GM12872 (cell line): ENCODE data around the gene PPM1B.

Source experiments
- TF ChIP-seq, protein P1 (sequence below): IDR thresholded peaks from 3 replicates; pipeline ENCODE4 v1.5.1; 2011; ENCODE audit warnings: low read depth, mild to moderate bottlenecking, low read length, moderate library complexity; ENCODE audit not compliant: insufficient read depth

The PPM1B gene

DNA sequence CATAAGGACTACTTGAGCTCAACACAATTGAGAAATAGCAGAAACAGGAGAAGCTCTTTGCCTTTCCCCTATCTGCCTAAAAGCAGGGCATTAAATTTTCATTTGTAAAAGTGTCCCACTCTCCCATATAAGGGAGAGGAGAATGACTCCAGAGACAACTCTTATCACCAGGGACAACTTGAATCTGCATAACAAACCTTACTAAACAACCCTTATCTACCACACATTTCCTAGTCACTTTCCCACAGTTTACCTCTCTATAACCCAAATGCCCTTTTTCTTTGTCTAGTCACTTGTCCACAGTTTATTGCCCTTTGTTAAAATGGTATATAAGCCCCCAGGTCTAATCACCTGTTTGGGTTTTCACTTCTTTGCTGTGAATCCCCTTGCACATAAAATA, 37.5 kb upstream of the PPM1B start:
- TF ChIP-seq, protein P1, sequence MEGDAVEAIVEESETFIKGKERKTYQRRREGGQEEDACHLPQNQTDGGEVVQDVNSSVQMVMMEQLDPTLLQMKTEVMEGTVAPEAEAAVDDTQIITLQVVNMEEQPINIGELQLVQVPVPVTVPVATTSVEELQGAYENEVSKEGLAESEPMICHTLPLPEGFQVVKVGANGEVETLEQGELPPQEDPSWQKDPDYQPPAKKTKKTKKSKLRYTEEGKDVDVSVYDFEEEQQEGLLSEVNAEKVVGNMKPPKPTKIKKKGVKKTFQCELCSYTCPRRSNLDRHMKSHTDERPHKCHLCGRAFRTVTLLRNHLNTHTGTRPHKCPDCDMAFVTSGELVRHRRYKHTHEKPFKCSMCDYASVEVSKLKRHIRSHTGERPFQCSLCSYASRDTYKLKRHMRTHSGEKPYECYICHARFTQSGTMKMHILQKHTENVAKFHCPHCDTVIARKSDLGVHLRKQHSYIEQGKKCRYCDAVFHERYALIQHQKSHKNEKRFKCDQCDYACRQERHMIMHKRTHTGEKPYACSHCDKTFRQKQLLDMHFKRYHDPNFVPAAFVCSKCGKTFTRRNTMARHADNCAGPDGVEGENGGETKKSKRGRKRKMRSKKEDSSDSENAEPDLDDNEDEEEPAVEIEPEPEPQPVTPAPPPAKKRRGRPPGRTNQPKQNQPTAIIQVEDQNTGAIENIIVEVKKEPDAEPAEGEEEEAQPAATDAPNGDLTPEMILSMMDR: no peak

DNA sequence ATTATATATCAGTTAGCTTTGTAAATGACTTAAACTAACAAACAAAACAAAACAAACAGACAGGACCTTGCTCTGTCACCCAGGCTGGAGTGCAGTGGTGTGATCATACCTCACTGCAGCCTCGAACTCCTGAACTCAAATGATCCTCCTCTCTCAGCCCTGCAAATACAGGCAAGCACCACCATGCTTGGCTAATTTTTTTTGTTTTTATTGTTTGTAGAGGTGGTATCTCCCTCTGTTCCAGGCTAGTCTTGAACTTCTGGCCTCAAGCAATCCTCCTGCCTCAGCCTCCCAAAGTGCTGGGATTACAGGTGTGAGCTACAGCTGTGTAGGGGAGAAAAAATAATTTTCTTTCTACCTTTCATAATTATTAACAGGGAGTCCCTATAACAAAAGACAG, 33.8 kb upstream of the PPM1B start:
- TF ChIP-seq, protein P1: no peak

DNA sequence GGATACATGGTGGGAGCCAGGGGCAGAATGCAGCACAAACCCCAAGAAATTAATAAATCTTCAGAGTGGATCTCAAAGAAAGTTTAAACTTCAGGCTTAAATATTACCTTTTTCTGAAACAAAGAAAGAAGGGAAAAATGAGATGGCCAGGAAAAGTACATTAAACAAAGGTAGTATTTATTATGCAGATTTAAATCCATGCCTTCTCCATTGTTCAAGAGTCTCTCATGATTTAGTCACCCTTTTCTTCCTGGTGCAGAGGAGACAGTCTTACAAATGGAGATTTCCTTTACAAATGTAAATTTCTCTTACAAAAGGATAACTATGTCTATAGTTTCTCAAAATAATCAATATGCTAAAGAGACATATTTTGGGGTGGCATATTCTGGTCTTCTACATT, 33.4 kb upstream of the PPM1B start:
- TF ChIP-seq, protein P1: no peak

DNA sequence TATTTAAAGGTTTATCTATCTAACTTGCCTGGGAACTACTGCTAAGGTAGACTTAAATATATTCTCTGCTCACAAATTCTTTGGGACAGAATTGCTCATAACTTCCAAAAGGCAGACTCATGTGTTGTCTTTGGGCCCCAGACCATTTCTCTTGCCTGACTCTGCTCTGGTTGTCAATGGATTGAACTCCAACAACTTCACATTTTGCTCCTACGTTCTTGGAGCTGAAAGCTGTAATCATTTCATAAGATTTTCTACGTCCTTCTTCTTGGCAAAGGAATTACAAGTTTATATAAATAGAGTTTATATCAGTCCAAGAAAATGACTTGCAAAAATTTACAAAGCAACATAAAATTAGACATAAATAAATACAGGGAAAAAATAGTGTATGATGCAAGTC, 32.9 kb upstream of the PPM1B start:
- TF ChIP-seq, protein P1: no peak

DNA sequence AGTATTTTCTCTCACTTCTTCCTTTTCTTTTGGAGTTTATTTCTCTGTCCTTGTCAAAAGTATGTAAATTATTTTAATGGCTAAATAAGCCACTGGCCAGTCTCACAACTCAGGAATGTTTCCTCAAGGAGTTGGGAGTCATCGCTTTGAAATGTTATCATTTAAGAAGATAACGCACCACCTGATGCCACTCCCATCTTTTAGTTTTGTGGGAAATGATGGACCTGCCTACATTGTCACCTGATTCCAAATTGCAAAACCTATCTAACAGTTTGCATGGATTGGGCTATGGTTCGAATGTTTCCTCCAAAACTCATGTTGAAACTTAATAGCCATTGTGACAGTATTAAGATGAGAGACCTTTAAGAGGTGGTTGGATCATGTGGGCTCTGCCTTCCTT, 32.4 kb upstream of the PPM1B start:
- TF ChIP-seq, protein P1: no peak

DNA sequence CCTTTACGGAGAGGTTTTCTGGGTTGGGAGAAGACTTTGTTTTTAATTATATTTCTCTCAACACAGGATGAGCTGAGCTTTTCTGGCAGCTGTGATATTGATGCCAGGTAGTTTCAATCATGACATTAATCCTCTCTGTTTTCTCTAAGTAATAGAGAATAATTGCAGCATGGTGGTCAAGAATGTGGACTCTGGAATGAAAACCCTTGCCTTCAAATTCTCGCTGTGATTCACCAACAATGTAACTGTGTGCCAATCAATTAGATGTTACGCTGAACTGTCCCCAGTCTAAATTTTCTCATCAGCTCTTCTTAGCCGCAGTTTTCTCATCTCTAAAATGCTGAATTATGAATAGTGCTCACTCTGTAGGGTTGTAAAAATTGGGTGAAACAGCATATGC, 31.6 kb upstream of the PPM1B start:
- TF ChIP-seq, protein P1: no peak

DNA sequence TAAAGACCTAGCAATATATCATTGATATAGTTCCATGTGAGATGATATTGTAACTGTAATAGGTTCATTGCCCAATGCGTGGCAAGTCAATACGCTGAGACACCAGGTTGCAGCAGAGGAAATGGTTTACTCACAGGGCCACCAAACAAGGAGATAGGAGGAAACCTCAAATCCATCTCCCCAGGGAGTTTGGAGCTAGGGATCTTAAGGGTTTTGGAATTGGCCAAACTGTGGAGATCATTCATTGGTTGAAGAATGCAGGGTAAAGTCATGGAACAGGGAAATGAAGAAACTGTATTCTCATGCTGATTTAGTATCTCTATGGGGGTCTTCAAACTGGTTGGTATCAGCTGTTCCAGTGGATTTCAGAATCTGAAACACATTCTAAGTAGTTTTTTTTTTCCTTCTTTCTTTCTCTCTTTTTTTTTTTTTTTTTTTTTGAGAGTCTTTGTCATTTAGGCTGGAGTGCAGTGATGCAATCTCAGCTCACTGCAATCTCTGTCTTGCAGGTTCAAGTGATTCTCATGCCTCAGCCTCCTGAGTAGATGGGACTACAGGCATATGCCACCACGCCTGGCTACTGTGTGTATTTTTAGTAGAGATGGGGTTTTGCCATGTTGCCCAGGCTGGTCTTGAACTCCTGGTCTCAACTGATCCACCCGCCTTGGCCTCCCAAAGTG, 30.7 kb upstream of the PPM1B start:
- TF ChIP-seq, protein P1: no peak
